ENCODE results near the gene DCTPP1. TPM values are rescaled to one million over a fixed set of nuclear protein-coding genes. Genes with fewer than 3 reads are reported as not detected.

The DCTPP1 gene
- total and polyA plus RNA-seq, 2 donors from 2014 or later: 39.1 to 64.7 TPM

DNA sequence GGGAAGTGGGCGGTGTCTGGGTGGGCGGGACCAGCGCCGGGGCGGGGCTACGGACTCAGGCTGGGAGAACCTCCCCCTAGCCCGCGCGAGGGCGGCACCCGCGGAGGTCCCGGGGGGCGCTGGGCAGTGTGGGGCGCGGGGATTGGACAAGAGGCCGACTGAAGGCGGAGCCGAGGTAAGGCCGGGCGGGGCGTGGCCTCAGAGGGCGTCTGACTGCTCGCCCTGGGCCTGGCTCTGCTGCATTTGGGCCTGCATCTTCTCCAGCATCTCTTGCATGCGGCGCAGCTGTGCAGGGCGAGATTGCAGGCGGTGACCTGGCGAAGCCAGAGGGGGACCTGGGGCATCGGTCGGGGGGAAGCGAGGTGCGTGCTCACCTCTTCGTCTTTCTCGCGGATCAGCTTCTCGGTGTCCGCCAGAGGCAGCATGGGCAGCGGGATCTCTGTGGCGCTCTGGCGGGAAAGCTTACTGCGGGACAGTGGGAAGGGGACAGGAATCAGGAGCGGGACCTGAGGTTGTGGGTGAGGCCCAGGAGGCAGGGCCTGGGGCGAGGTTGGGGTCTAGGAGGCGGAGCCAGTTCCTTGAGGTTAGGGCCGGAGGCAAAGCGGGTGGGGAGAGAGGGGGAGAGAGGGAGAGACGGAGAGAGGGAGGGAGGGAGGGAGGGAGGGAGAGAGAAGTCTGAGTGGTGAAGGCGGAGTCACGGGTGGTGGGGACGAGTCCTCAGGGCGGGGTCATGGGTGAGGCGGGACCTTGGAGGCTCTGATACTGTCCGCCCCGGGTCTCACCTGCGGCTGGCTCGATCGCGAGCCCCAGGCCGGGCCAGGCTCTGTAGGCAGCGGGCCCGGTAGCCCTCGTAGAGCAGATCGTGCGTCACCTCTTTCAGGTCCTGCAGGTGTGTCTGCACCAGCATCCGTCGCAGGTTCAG is 51.3 kb downstream of the DCTPP1 start:
- DNase-seq: peak; percentile 99 to 100 (median 100)
- intact Hi-C loops (cut with DNase I): no loop called here
- H3K4me3 ChIP-seq (ENCODE audit: low read length in 3 of 3): peak overlapping the region; percentile 61 to 95 (median 83)
- H3K4me1 ChIP-seq (ENCODE audit: control insufficient read depth in 2 of 3, insufficient read depth in 2 of 3, low read depth in 1 of 3, low read length in 3 of 3): peaks cover 0 to 10% (median 4%) of the 10 kb centered on the region in 3 donors
- H3K36me3 ChIP-seq (ENCODE audit: control insufficient read depth in 2 of 3, insufficient read depth in 3 of 3, low read length in 3 of 3): no peaks in the 10 kb centered on the region
- no peaks in the 10 kb centered on the region for H3K27me3 ChIP-seq (ENCODE audit: control insufficient read depth, insufficient read depth, low read length)
- no peak for FAIRE-seq
- peak overlapping the region; percentile 99 to 100 for H3K27ac ChIP-seq (ENCODE audit: low read depth in 2 of 2, low read length in 2 of 2)
- peak overlapping the region; percentile 34 to 97 (median 34) for H3K9ac ChIP-seq (ENCODE audit: low read length in 3 of 3)
- H3K9me3 ChIP-seq (ENCODE audit: control insufficient read depth in 2 of 3, insufficient read depth in 1 of 3, low read length in 3 of 3): no peaks in the 10 kb centered on the region
- TF ChIP-seq, protein P1, sequence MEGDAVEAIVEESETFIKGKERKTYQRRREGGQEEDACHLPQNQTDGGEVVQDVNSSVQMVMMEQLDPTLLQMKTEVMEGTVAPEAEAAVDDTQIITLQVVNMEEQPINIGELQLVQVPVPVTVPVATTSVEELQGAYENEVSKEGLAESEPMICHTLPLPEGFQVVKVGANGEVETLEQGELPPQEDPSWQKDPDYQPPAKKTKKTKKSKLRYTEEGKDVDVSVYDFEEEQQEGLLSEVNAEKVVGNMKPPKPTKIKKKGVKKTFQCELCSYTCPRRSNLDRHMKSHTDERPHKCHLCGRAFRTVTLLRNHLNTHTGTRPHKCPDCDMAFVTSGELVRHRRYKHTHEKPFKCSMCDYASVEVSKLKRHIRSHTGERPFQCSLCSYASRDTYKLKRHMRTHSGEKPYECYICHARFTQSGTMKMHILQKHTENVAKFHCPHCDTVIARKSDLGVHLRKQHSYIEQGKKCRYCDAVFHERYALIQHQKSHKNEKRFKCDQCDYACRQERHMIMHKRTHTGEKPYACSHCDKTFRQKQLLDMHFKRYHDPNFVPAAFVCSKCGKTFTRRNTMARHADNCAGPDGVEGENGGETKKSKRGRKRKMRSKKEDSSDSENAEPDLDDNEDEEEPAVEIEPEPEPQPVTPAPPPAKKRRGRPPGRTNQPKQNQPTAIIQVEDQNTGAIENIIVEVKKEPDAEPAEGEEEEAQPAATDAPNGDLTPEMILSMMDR (IDR thresholded peaks at IDR 0.05; ENCODE audit: borderline replicate concordance, extremely low read depth, insufficient read depth): no peak

DNA sequence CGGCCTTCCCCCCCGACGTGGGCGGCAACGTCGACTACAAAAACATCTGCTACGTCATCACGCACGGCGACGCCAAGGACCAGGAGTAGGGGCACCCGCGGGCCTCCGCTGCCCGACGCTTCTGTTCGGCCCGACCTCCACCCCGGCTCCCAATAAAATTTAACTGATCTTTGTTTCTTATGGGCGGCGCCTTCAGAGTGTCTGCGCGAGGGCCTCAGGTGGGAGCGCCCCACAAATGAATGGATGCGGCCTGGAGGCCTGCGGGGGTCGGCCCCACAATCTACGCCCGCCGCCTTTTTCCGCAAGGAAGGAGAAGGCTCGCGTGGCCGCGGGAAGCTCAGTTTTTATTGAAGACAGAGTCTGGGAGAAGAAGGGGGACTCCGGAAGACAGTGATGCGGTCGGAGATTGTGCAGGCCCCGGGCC is 52.0 kb downstream of the DCTPP1 start:
- Histone ChIP-seq H3K9me3 (ENCODE audit: control insufficient read depth in 2 of 3, insufficient read depth in 1 of 3, low read length in 3 of 3) (no peaks in the 10 kb centered on the region), H3K4me1 (ENCODE audit: control insufficient read depth in 2 of 3, insufficient read depth in 2 of 3, low read depth in 1 of 3, low read length in 3 of 3) (peaks cover 0 to 10% (median 4%) of the 10 kb centered on the region in 3 donors), H3K27ac (ENCODE audit: low read depth in 2 of 2, low read length in 2 of 2) (peak overlapping the region; percentile 99 to 100), H3K27me3 (ENCODE audit: control insufficient read depth, insufficient read depth, low read length) (no peaks in the 10 kb centered on the region), H3K4me3 (ENCODE audit: low read length in 3 of 3) (peak overlapping the region; percentile 48 to 73 (median 57)), H3K9ac (ENCODE audit: low read length in 3 of 3) (peak overlapping the region in 2 of 3 donors; percentile 10 to 97), H3K36me3 (ENCODE audit: control insufficient read depth in 2 of 3, insufficient read depth in 3 of 3, low read length in 3 of 3) (no peaks in the 10 kb centered on the region)
- no peak for FAIRE-seq
- peak; percentile 94 to 99 (median 97) for DNase-seq
- intact Hi-C loops (cut with DNase I): no loop called here
- TF ChIP-seq, protein P1 (IDR thresholded peaks at IDR 0.05; ENCODE audit: borderline replicate concordance, extremely low read depth, insufficient read depth): no peak

DNA sequence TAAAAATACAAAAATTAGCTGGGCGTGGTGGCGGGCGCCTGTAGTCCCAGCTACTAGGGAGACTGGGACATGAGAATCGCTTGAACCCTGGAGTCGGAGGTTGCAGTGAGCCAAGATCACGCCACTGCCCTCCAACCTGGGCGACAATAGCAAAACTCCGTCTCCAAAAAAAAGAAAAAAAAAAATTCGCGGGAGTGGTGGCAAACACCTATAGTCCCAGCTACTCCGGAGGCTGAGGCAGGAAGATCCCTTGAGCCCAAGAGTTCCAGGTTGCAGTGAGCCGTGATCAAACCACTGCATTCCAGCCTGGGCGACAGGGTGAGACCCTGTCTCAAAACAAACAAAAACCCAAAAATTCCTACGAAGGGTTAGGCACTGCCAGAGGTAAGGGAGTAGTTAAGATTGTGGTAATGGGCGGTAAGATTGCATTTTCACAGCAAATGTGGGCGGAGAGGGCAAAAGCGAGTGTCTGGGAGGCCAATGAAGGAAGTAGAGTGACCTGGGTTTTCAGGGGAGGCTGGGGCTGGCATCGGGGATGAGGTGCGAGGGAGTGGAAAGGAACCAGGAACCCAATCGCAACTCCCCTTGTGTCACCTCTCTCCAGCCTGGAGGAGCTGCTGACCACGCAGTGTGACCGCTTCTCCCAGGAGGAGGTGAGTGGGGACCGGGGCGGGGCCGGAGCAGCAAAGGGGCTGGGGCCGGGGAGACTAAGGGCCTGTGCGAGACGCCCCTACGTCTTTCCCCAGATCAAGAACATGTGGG is 52.6 kb downstream of the DCTPP1 start:
- DNase-seq (no peak), FAIRE-seq (no peak)
- no peaks in the 10 kb centered on the region for H3K36me3 ChIP-seq (ENCODE audit: control insufficient read depth in 2 of 3, insufficient read depth in 3 of 3, low read length in 3 of 3)
- no peaks in the 10 kb centered on the region for H3K27me3 ChIP-seq (ENCODE audit: control insufficient read depth, insufficient read depth, low read length)
- TF ChIP-seq, protein P1 (IDR thresholded peaks at IDR 0.05; ENCODE audit: borderline replicate concordance, extremely low read depth, insufficient read depth): no peak
- peak overlapping the region; percentile 52 to 73 (median 57) for H3K4me3 ChIP-seq (ENCODE audit: low read length in 3 of 3)
- H3K27ac ChIP-seq (ENCODE audit: low read depth in 2 of 2, low read length in 2 of 2): peak overlapping the region; percentile 99 to 100
- intact Hi-C loops (cut with DNase I): no loop called here
- H3K9ac ChIP-seq (ENCODE audit: low read length in 3 of 3): peak overlapping the region; percentile 59 to 97 (median 71)
- no peaks in the 10 kb centered on the region for H3K9me3 ChIP-seq (ENCODE audit: control insufficient read depth in 2 of 3, insufficient read depth in 1 of 3, low read length in 3 of 3)
- peaks cover 0 to 10% (median 4%) of the 10 kb centered on the region in 3 donors for H3K4me1 ChIP-seq (ENCODE audit: control insufficient read depth in 2 of 3, insufficient read depth in 2 of 3, low read depth in 1 of 3, low read length in 3 of 3)

Measured in kidney (tissue), 14 donors.